ENCODE measurements around the gene EQTN.

The EQTN gene

GRCh38 chr9:27297050-27297449, at the start of gene EQTN:
Gene EQTN (minus strand): TSS chr9:27297150. CDS start chr9:27297055, 95 bp downstream.
- DNase-seq, result no peak

- DNase-seq, result no peak
These were observed 47.8 kb upstream of the EQTN start for GRCh38 chr9:27344776-27345175.

- DNase-seq, result no peak
These were observed 44.8 kb upstream of the EQTN start for GRCh38 chr9:27341545-27342294.

GRCh38 chr9:27340961-27341511, 44.1 kb upstream of the EQTN start:
- no peak for DNase-seq

- no peak for DNase-seq
These were observed 43.3 kb upstream of the EQTN start for GRCh38 chr9:27340285-27340674.

- DNase-seq, result no peak
These were observed 42.8 kb upstream of the EQTN start for GRCh38 chr9:27339661-27340284.

- no peak for DNase-seq
These were observed 41.6 kb upstream of the EQTN start for GRCh38 chr9:27338527-27338903.

GRCh38 chr9:27337833-27338526, 41.0 kb upstream of the EQTN start:
- DNase-seq, result no peak

- DNase-seq, result no peak
These were observed 40.3 kb upstream of the EQTN start for GRCh38 chr9:27337236-27337635.

- no peak for DNase-seq
These were observed 39.9 kb upstream of the EQTN start for GRCh38 chr9:27336829-27337228.

- DNase-seq, result no peak
These were observed 39.2 kb upstream of the EQTN start for GRCh38 chr9:27336126-27336525.

GRCh38 chr9:27335075-27335474, 38.1 kb upstream of the EQTN start:
- DNase-seq, result peak; percentile 8

- peak; percentile 54 for DNase-seq
These were observed 36.5 kb upstream of the EQTN start for GRCh38 chr9:27333241-27334052.

GRCh38 chr9:27331393-27331792, 34.4 kb upstream of the EQTN start:
- DNase-seq, result no peak

GRCh38 chr9:27329291-27329690, 32.3 kb upstream of the EQTN start:
- DNase-seq, result no peak

GRCh38 chr9:27328483-27328882, 31.5 kb upstream of the EQTN start:
- no peak for DNase-seq

GRCh38 chr9:27311184-27311583, 14.2 kb upstream of the EQTN start:
- no peak for DNase-seq

- no peak for DNase-seq
These were observed 13.6 kb upstream of the EQTN start for GRCh38 chr9:27310582-27310981.

- no peak for DNase-seq
These were observed 11.9 kb upstream of the EQTN start for GRCh38 chr9:27308691-27309390.

- no peak for DNase-seq
These were observed 7.6 kb upstream of the EQTN start for GRCh38 chr9:27304521-27304920.

- DNase-seq, result no peak
These were observed 6.3 kb upstream of the EQTN start for GRCh38 chr9:27303219-27303618.

- no peak for DNase-seq
These were observed 3.0 kb downstream of the EQTN start for GRCh38 chr9:27293996-27294395.

Measured in CD4-positive, alpha-beta T cell treated with Interleukin-21 for 1 hour (primary cell).